Tongue (tissue), 2 donors: ENCODE results near the gene L1CAM. TPM values are rescaled to one million over a fixed set of nuclear protein-coding genes. Genes with fewer than 3 reads are reported as not detected.

Experiments used
- DNase-seq: peaks from one replicate; pipeline ENCODE4 v3.0.0-alpha.2; 2015
- total RNA-seq: library from RNA; depleted of rRNA; stranded (reverse); fragments of >200 nt; gene quantifications from one replicate; pipeline ENCODE4 v1.2.3, GENCODE V29; 2014

Gene L1CAM
- total RNA-seq, 1 donor from 2014 or later = 17.5 TPM

DNA sequence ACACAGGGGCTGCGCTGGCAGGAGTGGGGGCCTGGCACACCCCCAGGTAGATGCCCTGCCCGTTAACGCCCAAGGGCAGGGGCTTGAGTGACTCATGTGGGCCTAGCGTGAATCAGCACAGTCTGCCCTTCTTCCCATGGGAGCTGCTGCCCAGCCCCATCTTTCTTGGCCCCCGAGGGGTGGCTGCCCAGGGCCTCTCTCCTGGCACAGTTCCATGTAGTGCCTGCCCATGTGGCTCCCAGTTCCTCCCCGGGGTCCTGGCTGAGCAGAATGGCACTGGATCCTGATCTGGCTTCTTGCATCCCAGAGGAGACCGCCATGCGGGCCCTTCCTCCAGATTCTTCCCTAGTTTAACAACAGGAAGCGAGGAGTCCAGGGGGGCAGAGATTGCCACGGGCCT is 16.4 kb upstream of the L1CAM start:
- DNase-seq = no peak

DNA sequence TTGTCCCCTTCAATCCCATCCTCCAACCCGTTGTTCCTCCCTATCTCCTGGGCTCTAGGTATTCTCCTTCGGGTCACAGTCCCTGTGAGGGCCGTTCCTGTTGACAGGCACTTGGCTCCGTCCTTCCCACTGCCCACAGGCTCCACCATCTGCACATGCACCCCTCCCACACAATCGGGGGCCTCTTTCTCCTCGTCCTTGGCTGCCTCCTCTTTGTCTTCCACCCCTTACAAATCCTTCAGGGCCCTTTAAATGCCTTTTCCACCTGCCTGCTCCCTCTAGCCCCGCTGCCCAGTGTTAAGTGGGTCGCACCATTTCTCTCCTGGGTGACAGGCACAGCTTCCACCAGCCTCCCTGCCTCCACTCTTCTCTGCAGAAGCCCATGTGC is 15.8 kb upstream of the L1CAM start:
- DNase-seq = no peak

DNA sequence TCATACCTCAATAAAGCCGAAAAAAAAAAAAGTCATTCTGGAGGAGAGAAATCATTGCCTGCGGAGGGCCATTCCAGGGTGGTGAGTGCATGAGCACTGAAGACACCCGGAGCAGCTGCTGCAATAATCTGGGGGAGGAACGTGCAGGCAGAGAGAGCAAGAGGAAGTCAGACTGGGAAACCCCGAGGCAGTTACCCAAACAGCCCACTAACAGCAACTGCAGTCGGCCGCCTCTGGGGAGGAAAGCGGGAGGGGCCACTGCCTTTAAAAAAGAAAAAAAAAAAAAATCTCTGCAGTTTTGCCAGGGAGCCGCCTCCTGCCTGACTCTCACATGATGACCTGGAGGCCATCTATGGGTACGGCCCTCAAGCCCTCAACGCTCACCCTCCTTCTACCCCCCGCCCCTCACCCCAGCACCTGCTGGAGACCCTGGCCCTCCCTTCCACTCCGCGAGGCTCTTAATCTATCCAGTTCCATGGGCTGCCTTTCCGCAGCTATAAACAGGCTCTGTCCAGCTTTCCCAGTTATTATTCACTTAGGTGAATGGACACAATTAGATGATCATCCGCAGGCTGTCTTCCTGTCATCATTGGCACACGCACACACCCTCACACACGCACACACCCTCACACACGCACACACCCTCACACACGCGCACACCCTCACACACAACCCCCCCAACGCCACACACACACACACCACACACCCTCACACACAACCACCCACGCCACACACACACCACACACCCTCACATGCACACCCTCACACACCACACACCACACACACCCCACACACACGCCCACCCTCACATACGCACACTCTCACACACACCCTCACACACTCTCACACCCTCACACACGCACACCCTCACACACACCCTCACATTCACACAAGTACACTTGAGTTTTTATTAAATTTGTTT is 15.1 kb upstream of the L1CAM start:
- DNase-seq = peak; percentile 75

DNA sequence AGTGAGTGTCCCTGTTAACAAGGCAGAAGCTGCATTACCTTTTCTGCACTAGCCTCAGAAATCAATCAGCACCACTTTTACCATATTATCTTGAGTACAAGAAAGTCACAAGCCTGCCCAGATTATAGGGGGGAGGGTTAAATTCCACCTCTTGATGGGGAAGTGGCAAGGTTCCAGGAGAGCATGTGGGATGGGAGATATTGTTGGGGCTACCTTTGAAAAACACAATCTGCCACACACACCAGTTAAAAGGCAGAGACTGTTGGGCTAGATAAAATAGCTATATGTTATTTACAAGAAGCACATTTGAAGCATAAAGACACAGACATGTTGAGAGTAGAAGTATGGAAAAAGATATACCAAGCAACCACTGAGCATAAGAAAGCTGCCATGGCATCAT is 11.9 kb upstream of the L1CAM start:
- no peak for DNase-seq

DNA sequence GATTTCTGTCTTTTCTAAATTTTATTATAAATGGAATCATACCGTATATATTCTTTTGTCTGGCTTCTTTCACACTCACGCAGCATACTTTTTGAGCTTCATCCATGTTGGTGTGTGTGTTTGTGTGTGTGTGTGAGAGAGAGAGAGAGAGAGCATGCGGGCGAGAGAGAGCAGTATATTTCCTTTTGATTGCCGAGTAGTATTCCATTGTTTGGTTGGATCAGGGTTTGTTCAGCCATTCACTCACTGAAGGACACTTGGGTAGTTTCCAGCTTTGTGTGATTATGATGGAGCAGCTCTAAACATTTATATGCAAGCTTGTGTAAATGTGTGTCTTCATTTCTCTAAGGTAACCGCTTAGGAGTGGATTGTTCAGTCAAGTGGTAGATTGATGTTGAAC is 3.1 kb upstream of the L1CAM start:
- no peak for DNase-seq

DNA sequence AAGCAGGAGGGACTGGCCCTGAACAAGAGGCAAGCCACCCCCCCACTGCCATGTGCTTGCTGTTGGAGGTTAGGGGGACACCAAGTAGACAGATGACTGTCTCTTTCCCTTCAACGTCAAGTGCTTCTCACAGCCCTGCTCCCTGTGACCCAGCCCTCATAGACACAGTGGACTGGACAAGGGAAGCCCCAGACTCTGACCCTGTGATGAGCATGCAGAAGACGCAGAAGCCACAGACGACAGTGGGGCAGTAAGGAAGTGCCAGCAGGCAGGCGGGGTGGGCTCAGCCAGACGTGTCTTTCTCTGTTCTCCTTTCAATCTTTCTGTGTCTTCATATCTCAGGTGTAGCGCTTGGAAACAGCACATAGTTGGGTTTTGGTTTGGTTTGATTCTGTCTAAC is 2.4 kb upstream of the L1CAM start:
- no peak for DNase-seq

DNA sequence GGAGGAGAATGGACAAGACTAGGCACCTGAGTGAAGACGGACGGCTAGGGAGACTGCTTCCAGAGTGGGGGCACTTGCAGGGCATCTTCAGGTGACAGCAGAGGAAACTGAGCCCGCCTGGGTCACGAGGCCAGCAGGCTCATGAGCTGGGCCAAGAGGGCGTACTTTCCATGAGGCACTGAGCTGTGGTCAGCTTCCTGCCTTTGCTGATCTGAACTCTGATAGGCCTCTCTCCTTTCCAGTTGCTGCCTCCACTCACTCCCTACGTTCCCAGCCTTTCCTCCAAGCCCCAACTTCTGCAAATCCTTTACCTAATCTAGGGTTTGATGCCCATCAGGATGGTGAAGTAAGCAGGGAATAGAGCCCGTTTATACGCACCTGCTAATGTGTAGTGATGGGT is 1.4 kb upstream of the L1CAM start:
- no peak for DNase-seq

DNA sequence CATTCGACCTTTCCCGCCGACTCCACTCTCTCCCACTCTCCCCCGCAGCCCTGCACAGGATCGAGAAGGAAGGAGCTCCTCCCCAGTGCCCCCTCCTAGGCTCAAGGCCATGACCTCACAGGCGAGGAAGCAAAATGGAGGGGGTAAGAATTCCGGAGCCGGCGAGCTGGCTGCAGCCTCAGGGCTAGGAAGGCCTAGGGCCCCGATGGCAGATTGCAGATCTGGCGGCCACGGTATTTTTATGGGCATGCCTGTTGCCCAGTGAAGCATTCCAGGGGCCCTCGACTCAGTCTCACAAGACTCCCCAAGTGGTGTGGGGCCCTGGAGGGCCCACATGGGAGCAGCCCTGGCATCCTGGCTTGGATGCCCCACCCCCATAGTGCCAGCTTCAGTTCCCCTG is 942 bp upstream of the L1CAM start:
- no peak for DNase-seq

DNA sequence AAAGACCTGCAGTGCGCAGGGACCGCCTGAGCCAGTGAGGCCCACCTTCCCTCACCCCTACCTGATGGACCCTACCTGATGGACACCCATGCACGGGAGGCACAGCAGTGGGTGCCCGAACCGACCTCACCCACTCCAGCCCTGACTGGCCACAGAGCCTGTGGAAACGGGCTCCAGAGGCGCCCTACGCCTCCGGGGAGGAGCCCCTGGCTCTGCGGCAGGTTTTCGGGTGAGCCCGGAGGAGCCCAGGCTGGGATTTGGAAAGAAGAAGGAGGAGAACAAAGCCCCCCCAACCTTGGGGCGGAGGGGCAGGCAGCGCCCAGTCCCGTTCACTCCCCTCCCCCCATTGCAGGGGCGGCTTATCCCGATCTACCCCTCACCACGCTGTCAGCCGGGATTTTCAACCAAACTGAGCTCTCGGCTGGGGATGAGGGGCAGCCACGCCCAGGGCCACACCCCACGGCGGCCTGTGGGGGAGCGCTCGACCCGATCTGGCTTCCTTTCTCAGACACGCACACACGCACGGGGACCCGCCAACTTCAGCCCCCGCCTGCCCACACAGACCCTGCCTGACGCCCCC is 675 bp downstream of the L1CAM start:
- DNase-seq = no peak

DNA sequence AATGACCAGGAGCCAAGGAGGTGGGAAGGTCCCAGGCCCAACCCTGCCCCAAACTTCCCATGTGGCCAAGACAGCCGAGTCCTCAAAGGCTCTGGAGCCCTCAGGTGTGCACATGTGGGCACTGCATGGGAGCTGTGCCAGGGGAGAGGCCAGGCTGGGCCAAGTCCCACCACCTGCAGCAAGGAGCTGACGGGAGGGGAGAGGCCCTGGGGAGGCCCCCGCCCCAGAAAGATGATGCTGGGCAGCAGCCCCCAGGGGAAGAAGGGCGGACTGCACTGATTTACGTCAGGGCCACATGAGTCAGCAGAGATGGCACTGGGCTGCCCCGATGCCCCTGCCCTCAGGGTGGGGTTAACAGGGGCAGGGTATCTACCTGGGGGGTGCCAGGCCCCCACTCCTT is 1.4 kb downstream of the L1CAM start:
- DNase-seq = no peak

DNA sequence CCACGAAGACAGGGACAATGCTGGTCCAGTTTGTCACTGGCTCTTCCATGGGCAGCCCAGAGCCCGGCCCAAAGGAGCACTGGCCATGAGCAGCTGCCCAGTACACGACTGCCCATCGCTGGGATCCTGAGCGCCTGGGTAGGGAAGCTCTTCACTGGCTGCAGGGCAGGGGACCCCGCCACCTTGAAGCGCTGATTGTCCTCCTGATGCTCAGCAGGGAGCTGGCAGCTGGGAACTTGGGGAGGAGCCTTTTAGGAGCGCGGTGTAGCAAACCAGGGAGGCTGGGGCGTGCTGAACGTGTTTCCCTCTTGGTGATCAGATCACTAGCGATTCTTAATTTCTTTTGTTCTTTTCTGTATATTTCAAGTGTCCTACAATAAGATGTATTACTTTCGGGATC is 1.8 kb downstream of the L1CAM start:
- DNase-seq = no peak

DNA sequence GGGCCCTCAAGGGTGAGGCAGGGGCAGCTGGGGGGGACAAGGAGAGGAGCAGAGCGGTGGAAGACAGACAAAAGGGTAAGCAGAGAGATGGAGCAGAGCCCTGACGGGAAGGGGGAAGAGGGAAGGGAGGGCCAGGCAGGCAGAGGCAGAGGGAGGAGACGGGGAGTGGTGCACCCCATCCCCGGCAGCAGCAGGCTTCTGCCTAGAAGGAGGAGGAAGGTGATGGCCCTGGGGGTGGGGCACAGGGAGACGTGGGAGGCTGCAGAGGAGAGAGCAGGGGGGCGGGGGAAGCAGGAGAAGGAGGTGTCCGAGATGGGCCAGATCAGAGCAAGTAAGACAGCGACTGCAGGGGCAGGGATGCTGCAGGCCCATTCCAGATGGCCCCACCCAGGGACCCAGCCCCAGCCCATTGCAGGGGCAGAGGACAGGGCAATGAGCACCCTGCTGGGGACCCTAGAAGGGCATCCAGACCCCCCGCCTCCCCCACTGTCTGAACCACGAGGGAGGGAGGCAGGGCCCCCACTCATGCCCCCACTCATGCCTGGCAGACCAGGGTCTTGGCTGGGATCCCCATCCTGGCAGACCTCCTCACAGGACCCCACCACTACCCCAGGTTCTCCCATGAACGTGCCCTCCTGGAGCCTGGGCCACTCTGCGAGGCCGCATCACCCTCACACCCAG is 2.7 kb downstream of the L1CAM start:
- no peak for DNase-seq

DNA sequence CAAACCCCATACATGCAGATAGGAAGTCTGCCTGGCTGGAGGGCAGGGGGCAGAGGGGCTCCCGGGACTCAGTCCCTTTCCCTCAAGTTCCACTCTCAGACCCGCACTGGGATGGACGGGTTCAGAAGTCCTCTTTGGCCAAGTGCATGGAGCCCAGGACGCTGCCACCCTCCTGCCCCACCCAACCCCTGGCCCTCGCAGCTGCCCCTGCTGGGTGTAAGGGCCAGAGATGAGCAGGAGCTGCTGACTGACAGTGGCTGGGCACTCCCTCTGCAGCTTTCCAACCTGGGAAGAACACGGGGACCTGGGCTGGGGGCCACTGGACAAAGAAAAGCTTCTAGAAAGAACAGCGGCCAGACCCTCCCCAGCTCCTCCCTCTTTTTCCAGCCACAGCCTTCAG is 3.4 kb downstream of the L1CAM start:
- DNase-seq = no peak

DNA sequence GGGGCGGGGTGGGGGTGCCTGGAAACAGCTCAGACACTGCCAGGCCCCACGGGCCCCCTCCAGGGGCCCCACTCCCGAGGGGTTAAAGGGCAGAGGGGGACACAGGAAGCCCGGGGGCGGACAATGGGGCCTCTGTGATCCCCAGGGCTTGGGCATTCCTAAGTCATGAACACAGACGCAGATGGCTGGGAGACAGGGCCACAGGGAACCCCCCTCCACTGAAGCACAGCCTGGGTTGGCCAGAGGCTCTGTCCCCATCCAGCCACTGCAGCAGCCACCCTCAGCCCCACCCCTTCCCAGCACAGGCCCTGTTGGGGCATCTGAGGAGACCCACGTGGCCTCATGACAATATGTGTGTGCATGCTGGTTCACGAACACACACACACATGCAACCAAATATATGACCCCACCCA is 3.9 kb downstream of the L1CAM start:
- DNase-seq = no peak

DNA sequence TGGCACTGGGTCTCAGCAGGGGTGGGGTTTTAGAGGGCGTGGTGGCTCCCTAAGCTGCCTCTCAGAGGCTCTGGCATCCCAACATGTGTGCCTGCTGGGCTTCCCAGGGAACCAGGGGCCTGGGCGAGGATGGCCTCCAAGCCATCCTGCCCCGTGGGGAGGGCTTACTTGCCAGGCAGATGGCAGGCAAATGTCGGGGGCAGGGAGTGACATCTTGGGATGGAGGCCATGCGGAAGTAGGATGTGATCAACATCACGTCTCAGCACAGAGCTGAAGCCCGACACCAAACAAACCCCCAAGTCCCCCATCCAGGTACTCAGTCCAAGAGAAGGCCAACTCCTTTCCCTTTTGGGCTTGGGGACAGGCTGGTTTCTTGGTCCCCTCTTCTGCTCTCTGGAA is 4.7 kb downstream of the L1CAM start:
- no peak for DNase-seq

DNA sequence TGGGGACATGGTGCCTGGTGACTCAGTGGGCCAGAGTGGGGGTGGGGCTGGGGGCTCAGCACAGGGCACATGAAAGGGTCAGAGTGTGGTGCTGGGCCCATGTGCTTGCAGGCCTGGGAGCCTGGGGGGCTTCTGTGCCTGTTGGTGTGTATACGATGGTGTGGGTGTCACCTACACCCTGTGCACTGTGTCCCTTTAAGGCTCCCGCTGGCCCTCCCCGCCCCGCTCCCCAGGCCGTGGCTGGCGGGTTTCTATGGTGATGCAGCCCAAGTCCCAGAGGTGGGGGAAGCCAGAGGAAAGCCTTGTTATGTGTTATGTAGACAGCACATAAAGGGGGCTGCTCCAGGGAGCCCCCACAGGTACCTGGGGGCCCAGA is 5.5 kb downstream of the L1CAM start:
- DNase-seq = no peak

DNA sequence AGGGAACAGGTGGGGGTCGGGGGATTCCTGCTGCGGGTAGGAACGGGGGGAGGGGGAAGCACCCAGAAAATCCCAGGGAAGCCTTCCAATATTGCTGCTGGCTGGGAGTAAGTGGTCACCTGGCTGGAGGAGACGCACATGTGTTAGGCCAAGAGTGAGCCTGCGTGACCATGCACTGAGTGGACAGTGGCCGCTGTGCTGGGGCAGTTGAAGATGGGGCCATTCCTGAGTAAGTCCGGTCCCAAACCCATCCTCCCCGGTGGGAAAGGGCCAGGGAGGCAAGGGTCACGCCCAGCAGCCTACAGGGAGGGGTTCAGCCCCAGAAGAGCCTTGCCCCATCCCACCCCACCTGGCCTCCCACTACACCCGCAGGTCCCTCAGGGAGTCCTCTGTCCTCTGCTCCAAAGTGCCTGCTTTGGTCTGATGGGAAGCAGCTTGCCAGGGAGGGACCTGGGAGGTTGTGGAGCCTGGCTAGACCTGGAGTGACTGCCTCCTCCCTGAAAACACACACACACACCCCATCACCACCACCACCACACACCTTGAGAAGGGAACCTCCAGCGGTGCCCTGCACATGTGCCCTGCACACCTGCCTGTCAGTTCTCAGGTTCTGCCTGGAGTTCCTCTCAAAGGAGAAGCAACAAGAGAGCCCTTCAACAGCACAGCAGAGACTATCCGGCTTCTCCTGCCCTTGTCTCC is 6.1 kb downstream of the L1CAM start:
- DNase-seq = no peak

DNA sequence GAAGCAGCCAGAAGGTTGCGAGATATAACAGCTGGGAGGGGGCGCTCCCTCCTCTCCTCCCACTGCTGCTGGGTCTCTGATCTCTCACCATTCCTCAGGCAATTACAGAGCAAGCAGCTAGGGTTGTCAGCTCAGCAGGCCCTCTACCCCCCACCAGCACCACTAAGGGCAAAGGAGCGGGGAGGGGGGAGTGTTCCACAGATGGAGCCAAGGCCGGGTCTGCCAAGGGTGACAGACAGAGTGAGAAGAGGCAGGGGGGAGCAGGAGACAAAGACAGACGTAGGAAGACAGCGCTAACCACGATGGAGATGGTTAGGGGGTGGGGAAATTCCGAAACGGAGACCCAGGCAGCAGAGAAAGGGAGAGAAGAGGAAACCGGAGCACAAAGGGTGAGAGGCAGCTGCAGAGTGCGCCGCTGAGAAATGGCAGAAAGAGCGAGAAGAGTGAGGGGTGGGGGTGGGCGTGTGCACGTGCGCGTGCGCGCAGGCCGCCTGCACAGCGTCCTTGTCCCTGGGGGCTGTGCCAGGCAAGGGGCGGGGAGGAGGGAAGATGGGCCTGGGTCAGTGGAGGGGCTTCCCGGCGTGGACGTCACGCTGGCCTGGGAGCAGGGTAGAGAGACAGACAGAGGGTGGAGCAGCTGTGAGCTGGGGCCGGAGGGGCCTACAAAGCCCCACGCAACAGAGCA is 6.9 kb downstream of the L1CAM start:
- DNase-seq = peak; percentile 11

DNA sequence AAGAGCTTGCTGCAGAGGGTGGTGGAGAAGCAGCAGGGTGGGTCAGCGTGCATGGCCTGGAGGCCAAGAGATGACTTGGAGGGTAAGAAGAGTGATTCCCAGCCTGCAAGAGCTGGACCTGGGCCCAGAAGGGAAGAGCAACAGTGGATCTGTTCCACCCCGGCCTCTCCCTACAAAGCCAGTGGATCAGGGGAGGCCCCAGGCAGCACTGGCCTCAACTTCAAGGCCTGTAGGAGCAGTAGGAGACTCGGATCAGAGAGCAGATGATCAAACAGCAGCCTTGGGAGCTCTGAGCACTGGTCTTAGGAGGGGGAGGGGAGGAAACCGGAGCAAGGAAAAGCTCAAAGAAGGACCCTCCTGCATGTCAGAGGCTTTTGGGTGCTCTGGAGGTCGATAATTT is 7.6 kb downstream of the L1CAM start:
- DNase-seq = no peak

DNA sequence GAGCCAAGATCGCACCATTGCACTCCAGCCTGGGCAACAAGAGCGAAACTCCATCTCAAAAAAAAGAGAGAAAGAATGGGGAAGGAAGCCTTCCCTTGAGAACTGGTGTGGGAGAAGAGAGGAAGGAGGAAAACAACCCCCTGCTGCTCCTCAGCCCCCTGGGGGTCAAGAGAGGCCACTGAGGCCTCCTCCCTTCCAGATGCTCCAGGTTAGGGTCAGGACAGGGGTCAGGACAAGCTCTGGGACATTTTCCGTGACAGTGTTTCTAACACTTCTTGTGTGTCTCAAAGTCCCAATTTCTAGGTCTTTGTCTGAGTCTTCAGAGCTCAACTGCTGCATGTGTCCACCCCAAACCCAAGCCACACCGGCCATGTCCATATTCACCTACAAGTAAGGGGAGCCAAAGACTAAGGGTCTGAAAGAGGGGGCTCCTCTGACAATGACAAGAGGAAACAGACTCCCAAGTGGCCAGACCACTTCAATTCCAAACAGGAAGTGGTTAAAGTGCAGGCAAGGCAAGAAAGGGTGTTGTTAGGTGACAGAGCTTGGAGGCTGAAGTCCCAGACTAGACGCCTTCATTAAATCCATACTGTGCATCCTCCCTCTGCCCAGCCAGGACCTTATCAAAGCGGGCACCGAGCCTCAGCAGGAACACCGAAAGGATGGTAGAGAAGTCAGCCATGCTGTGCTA is 8.3 kb downstream of the L1CAM start:
- no peak for DNase-seq

DNA sequence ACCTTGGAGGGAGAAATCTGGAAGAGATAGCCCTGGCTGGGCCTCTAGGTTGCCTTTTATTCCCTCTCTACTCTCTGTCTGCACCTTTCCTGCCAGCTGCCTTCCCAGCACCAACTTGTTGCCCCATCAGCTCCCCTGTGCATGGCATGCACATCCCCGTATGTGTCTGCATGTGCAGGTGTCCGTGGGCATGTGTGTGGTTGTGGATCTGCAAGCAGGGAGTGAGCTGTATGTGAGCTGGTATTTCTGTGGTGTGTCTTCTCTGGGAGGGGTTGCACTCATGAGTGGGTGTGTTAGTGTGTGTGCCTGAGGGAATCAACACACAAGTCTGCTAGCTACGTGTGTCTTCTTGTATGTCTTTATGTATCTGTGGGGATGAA is 9.9 kb downstream of the L1CAM start:
- DNase-seq = no peak
